SK-N-SH (cell line): ENCODE measurements around the gene BNIP2. TPM values are rescaled to one million over a fixed set of nuclear protein-coding genes. Genes with fewer than 3 reads are reported as not detected.

Experiments used
- CTCF ChIA-PET: fragments of 300-600, 350-600 bp; formaldehyde crosslinking; extraction: SDS; loops from one replicate; lab custom pipeline; 2021; lab: Yijun Ruan, JAX
- POLR2A ChIA-PET: fragments of 350-600 bp; sonication (Branson Sonifier 250); formaldehyde crosslinking; extraction: SDS; loops from one replicate; lab custom pipeline; 2020; ENCODE audit warnings: antibody characterized with exemption, inconsistent platforms; lab: Yijun Ruan, JAX
- DNase-seq: peaks from one replicate; pipeline ENCODE4 v3.0.0; 2012
- H2AFZ ChIP-seq: fragments of 200-600 bp; sonication (generic); 2 replicates; pipeline ENCODE4 v1.8.1; 2016; ENCODE audit warnings: antibody characterized with exemption, mild to moderate bottlenecking, low read depth
- H3F3A ChIP-seq: fragments of 200-600 bp; sonication (generic); replicated peaks from 2 replicates; pipeline ENCODE3; 2016; ENCODE audit warnings: antibody characterized with exemption, mild to moderate bottlenecking; ENCODE audit not compliant: insufficient read depth
- H3K27ac ChIP-seq, 2 experiments: fragments of 200-500 bp in 1 of 2; fragments of 200-600 bp in 1 of 2; sonication (Bioruptor generic) in 1 of 2; sonication (generic), shearing (Covaris generic) in 1 of 2; 2 replicates each; pipeline versions ENCODE4 v1.5.1 to v1.6.1; 2014 to 2016; ENCODE audit warnings: low read depth in 2 of 2, inconsistent platforms in 1 of 2, low read length in 1 of 2, mild to moderate bottlenecking in 1 of 2, mixed read lengths in 1 of 2
- H3K27me3 ChIP-seq: fragments of 200-600 bp; sonication (generic), shearing (Covaris generic); 2 replicates; pipeline ENCODE4 v1.6.1; 2016; ENCODE audit warnings: mixed run types; ENCODE audit not compliant: insufficient read depth
- H3K36me3 ChIP-seq, 2 experiments: fragments of 200-500 bp in 1 of 2; fragments of 200-600 bp in 1 of 2; sonication (Bioruptor generic) in 1 of 2; sonication (generic) in 1 of 2; replicated peaks in 1 of 2; 2 replicates each; pipeline versions ENCODE3 to v1.5.1; 2014 to 2016; ENCODE audit warnings: low read length in 1 of 2, mild to moderate bottlenecking in 1 of 2; ENCODE audit not compliant: insufficient read depth in 2 of 2, control insufficient read depth in 1 of 2
- H3K4me1 ChIP-seq, 2 experiments: fragments of 200-500 bp in 1 of 2; fragments of 200-600 bp in 1 of 2; sonication (Bioruptor generic) in 1 of 2; sonication (generic), shearing (Covaris generic) in 1 of 2; 2 replicates each; pipeline versions ENCODE4 v1.5.1 to v1.6.1; 2014 to 2016; ENCODE audit warnings: low read depth in 1 of 2, low read length in 1 of 2, mixed run types in 1 of 2; ENCODE audit not compliant: insufficient read depth in 2 of 2, control insufficient read depth in 1 of 2
- H3K4me2 ChIP-seq: fragments of 200-600 bp; sonication (generic), shearing (Covaris generic); 2 replicates; pipeline ENCODE4 v1.6.1; 2017; ENCODE audit warnings: mixed run types
- H3K4me3 ChIP-seq, 2 experiments: fragments of 200-500 bp in 1 of 2; fragments of 200-600 bp in 1 of 2; sonication (Bioruptor generic) in 1 of 2; sonication (generic), shearing (Covaris generic) in 1 of 2; 2 replicates each; pipeline versions ENCODE4 v1.5.1 to v1.8.1; 2014 to 2016; ENCODE audit warnings: low read depth in 2 of 2, inconsistent platforms in 1 of 2, low read length in 1 of 2, mild to moderate bottlenecking in 1 of 2, mixed read lengths in 1 of 2, moderate library complexity in 1 of 2
- H3K79me2 ChIP-seq: fragments of 200-600 bp; sonication (generic); 2 replicates; pipeline ENCODE4 v1.8.1; 2017; ENCODE audit warnings: mild to moderate bottlenecking; ENCODE audit not compliant: insufficient read depth
- H3K9ac ChIP-seq: fragments of 200-600 bp; sonication (generic); 2 replicates; pipeline ENCODE4 v1.6.1; 2017; ENCODE audit warnings: mixed run types
- H3K9me2 ChIP-seq: fragments of 200-600 bp; sonication (generic); 2 replicates; pipeline ENCODE4 v1.6.1; 2017; ENCODE audit warnings: mixed run types
- H3K9me3 ChIP-seq: fragments of 200-600 bp; sonication (generic); 2 replicates; pipeline ENCODE4 v1.6.1; 2017; ENCODE audit warnings: mixed run types, mild to moderate bottlenecking, moderate library complexity
- H4K20me1 ChIP-seq: fragments of 200-600 bp; sonication (generic); 2 replicates; pipeline ENCODE4 v1.6.1; 2017; ENCODE audit warnings: mild to moderate bottlenecking, mixed run types; ENCODE audit not compliant: insufficient read depth
- CHD2 ChIP-seq: fragments of 150-350 bp; IDR thresholded peaks from 2 replicates; pipeline ENCODE4 v1.6.1; 2018; ENCODE audit warnings: low read length; ENCODE audit not compliant: partially characterized antibody
- ELF1 ChIP-seq: IDR thresholded peaks from 2 replicates; pipeline ENCODE4 v1.4.0; 2012
- EP300 ChIP-seq, 2 experiments: IDR thresholded peaks; 2 replicates each; pipeline versions ENCODE4 v1.4.0 to v1.6.1; 2012; ENCODE audit warnings: borderline replicate concordance in 1 of 2, low read depth in 1 of 2, low read length in 1 of 2
- FOSL2 ChIP-seq: IDR thresholded peaks from 2 replicates; pipeline ENCODE4 v1.4.0; 2012; ENCODE audit warnings: low read depth, mild to moderate bottlenecking, moderate library complexity, borderline replicate concordance
- JUND ChIP-seq: IDR thresholded peaks from 2 replicates; pipeline ENCODE4 v1.4.0; 2012
- NRF1 ChIP-seq: IDR thresholded peaks from 2 replicates; pipeline ENCODE4 v1.6.1; 2012; ENCODE audit warnings: low read depth, mild to moderate bottlenecking, low read length
- POLR2AphosphoS5 ChIP-seq: IDR thresholded peaks from 2 replicates; pipeline ENCODE4 v1.6.1; 2012; ENCODE audit warnings: low read depth, low read length
- RAD21 ChIP-seq: IDR thresholded peaks from 2 replicates; pipeline ENCODE4 v1.6.1; 2012; ENCODE audit warnings: mild to moderate bottlenecking, low read length
- RCOR1 ChIP-seq: fragments of 150-350 bp; IDR thresholded peaks from 2 replicates; pipeline ENCODE4 v1.6.1; 2017; ENCODE audit warnings: antibody characterized with exemption, low read length
- RXRA ChIP-seq: IDR thresholded peaks from 2 replicates; pipeline ENCODE4 v1.4.0; 2012; ENCODE audit warnings: low read depth, mild to moderate bottlenecking, borderline replicate concordance
- SMC3 ChIP-seq: IDR thresholded peaks from 2 replicates; pipeline ENCODE4 v1.6.1; 2012; ENCODE audit warnings: low read depth, low read length, improper control_type of control experiment
- TCF12 ChIP-seq: IDR thresholded peaks from 2 replicates; pipeline ENCODE4 v1.4.0; 2012
- TEAD4 ChIP-seq: IDR thresholded peaks from 2 replicates; pipeline ENCODE4 v1.4.0; 2012; ENCODE audit warnings: mild to moderate bottlenecking, borderline replicate concordance; ENCODE audit not compliant: insufficient read depth
- YY1 ChIP-seq: IDR thresholded peaks from 2 replicates; pipeline ENCODE4 v1.4.0; 2012; ENCODE audit warnings: low read depth, mild to moderate bottlenecking
- WGBS: methylation state at CpG from one replicate; pipeline ENCODE4 v1.1.6; 2017; ENCODE audit warnings: low lambda C conversion rate; 5-methylcytosine and 5-hydroxymethylcytosine counted together
- polyA plus RNA-seq, 3 experiments: library from polyadenylated mRNA; depleted of rRNA; stranded (reverse); fragments of >200 nt; gene quantifications; 2 replicates each; pipeline ENCODE4 v1.2.3, GENCODE V29; 2012
- TF ChIP-seq, protein P1 (sequence below): IDR thresholded peaks from 2 replicates; pipeline ENCODE4 v1.4.0; 2012; ENCODE audit warnings: low read depth
- TF ChIP-seq, protein P2 (sequence below): IDR thresholded peaks from 2 replicates; pipeline ENCODE4; 2012

The BNIP2 gene
- polyA plus RNA-seq, 1 of the 3 experiments (the other 2 are of a cell fraction) = 67.7 TPM

DNA sequence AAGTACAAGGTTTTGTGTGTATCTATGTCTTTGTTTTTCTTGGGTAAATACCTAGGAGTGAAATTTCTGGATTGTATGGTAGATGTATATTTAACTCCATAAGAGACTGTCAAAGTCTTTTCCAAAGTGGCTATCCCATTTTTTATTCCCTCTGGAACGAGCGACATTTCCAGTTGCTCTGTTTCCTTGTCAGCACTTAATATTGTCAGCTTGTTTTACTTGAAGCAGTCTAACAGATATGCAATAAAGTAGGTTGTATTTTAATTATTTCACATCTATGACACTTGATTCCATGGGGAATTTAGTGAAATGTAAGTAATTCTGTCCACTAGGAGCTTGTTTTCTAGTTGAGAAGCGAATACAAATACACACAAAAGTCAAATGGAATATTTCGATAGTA is 18.5 kb upstream of the BNIP2 start:
- no peaks in the 10 kb centered on the region for H3K9me3 ChIP-seq
- no peak for TF ChIP-seq RXRA
- TF ChIP-seq, protein P1, sequence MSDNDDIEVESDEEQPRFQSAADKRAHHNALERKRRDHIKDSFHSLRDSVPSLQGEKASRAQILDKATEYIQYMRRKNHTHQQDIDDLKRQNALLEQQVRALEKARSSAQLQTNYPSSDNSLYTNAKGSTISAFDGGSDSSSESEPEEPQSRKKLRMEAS = no peak
- no peak for TF ChIP-seq NRF1
- no peak for TF ChIP-seq ELF1
- no peak for TF ChIP-seq YY1
- TF ChIP-seq CHD2 = no peak
- TF ChIP-seq TEAD4 = no peak
- no peak for TF ChIP-seq TCF12
- TF ChIP-seq SMC3 = no peak
- TF ChIP-seq, all 33 proteins: peak for 0
- Histone ChIP-seq H3K27me3 (peaks cover 6% of the 10 kb centered on the region; the same call in 1 of the 2 replicates), H3K4me3 (no peak overlapping the region), H3K27ac (no peak overlapping the region), H3F3A (no peaks in the 10 kb centered on the region), H3K9me2 (no peaks in the 10 kb centered on the region), H3K4me2 (no peak overlapping the region), H3K79me2 (no peaks in the 10 kb centered on the region), H4K20me1 (no peaks in the 10 kb centered on the region), H3K9ac (no peak overlapping the region), H3K36me3 (no peaks in the 10 kb centered on the region), H2AFZ (no peak overlapping the region), H3K4me1 (peaks cover 0 to under 1% of the 10 kb centered on the region in 2 experiments; a peak in 2 of 4 replicates)
- no peak for DNase-seq
- CTCF ChIA-PET = interaction anchor here (0.6 to 1.5 kb wide), 2 partner anchors 619 to 847 kb away, joined by 3 read pairs; no protein-coding TSS in a partner anchor
- POLR2A ChIA-PET = no interaction called here
- 72% methylated on average over 4 of the region's 4 CpGs for WGBS

DNA sequence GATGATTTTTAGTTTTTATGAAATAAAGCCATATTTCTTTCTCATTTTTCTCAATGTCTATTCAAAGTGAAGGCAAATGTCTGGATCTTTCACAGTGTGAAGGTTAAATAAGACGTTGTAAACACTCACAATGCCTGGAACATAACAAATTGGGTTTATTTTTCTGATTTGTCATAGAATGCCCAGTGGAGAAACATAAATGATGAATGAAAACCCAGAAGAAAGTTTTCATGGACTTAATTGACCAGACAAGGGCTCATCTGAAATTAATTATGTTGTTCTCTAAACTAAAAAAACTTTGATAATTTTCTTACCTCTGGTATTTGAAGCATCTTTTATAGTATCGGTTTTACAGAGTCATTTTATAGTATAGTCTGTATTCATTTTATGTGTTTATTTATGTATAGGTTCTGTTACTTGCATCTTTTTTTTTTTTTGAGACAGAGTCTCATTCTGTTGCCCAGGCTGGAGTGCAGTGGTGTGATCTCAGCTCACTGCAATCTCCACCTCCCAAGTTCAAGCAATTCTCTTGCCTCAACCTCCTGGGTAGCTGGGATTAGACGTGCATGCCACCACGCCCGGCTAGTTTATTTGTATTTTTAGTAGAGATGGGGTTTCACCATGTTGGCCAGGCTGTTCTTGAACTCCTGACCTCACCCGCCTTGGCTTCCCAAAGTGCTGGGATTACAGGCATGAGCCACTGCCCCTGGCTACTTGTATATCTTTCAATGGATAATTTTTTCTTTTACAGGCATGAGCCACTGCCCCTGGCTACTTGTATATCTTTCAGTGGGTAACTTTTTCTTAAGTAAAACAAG is 15.1 kb upstream of the BNIP2 start:
- POLR2A ChIA-PET = no interaction called here
- H3K27ac ChIP-seq = peak overlapping the region in 1 of 2 experiments; percentile 69; a peak in 1 of 4 replicates

More for the DNA sequence above, 15.1 kb upstream of the BNIP2 start:
- Histone ChIP-seq H3K4me1 (peaks cover 0 to 3% of the 10 kb centered on the region in 2 experiments; a peak in 3 of 4 replicates), H3K9ac (no peak overlapping the region), H3K4me2 (no peak overlapping the region), H2AFZ (no peak overlapping the region), H3K79me2 (no peaks in the 10 kb centered on the region), H3K9me3 (no peaks in the 10 kb centered on the region), H3K4me3 (no peak overlapping the region), H4K20me1 (no peaks in the 10 kb centered on the region), H3K27me3 (0 out of 2 replicates have a peak, but pooled peaks cover 6% of the 10 kb centered on the region), H3F3A (no peaks in the 10 kb centered on the region), H3K36me3 (no peaks in the 10 kb centered on the region), H3K9me2 (no peaks in the 10 kb centered on the region)
- 32% methylated on average over 6 of the region's 6 CpGs for WGBS
- no peak for DNase-seq
- TF ChIP-seq FOSL2 (no peak), CHD2 (peak; percentile 45), JUND (no peak), YY1 (no peak), EP300 (IDR thresholded peaks at IDR 0.05; ENCODE audit: borderline replicate concordance in 1 of 2, low read depth in 1 of 2, low read length in 1 of 2) (peak in 1 of 2 experiments; percentile 71; a peak in 1 of 4 replicates), RCOR1 (peak; percentile 50; the same call in 1 of the 2 replicates), ELF1 (no peak), POLR2AphosphoS5 (no peak), RAD21 (no peak)
- TF ChIP-seq, protein P2, sequence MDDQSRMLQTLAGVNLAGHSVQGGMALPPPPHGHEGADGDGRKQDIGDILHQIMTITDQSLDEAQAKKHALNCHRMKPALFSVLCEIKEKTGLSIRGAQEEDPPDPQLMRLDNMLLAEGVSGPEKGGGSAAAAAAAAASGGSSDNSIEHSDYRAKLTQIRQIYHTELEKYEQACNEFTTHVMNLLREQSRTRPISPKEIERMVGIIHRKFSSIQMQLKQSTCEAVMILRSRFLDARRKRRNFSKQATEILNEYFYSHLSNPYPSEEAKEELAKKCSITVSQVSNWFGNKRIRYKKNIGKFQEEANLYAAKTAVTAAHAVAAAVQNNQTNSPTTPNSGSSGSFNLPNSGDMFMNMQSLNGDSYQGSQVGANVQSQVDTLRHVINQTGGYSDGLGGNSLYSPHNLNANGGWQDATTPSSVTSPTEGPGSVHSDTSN = no peak
- CTCF ChIA-PET = interaction anchor here (1.5 kb wide), 1 partner anchor 9 kb away, joined by 4 read pairs; no protein-coding TSS in a partner anchor
